ENCODE measurements around the gene NACC2. TPM values are rescaled to one million over a fixed set of nuclear protein-coding genes. Genes with fewer than 3 reads are reported as not detected.
A peak's percentile ranks its signal among the peaks of the same experiment; 100 is the strongest.

NACC2 gene
- total and polyA plus RNA-seq, 2 donors (not counting 1 experiment from before 2014, with no cell fraction given), result 0.34 to 1.9 TPM

GRCh38 chr9:135959814-135960213, 135.3 kb downstream of the NACC2 start:
- peak overlapping the region; percentile 88 for H3K4me3 Mint-ChIP-seq
- POLR2A ChIA-PET, result no interaction called here
- WGBS (ENCODE audit: insufficient coverage), result 93% methylated on average over 6 of the region's 9 CpGs
- Histone ChIP-seq H3K4me3 (ENCODE audit: control extremely low read depth in 1 of 5, extremely low read depth in 1 of 5, insufficient read depth in 1 of 5, low read depth in 2 of 5, low read length in 4 of 5) (peak overlapping the region in 3 of 5 experiments; percentile 61 to 88 (median 81)), H3K27ac (ENCODE audit: low read length in 2 of 2) (no peak overlapping the region), H3K79me2 (ENCODE audit: control insufficient read depth, insufficient read depth, low read length) (peaks cover 38% of the 10 kb centered on the region), H3K4me2 (replicated peaks; ENCODE audit: low read depth, low read length, poor library complexity, severe bottlenecking) (peak overlapping the region; percentile 96), H3K9me3 (ENCODE audit: control extremely low read depth in 1 of 3, control insufficient read depth in 2 of 3, insufficient read depth in 1 of 3, low read length in 2 of 3) (peaks cover 0 to 7% (median 0%) of the 10 kb centered on the region in 3 donors), H3K27me3 (replicated peaks in 1 of 4; ENCODE audit: control extremely low read depth in 1 of 4, control insufficient read depth in 3 of 4, insufficient read depth in 4 of 4, low read length in 3 of 4) (peaks cover 0 to 13% (median 0%) of the 10 kb centered on the region in 4 experiments), H3K9ac (ENCODE audit: low read length) (peak overlapping the region; percentile 87), H2AFZ (ENCODE audit: insufficient read depth, low read depth, low read length, poor library complexity, severe bottlenecking) (peak overlapping the region; percentile 84), H4K20me1 (ENCODE audit: control insufficient read depth, insufficient read depth, low read length, poor library complexity, severe bottlenecking) (peaks cover 26% of the 10 kb centered on the region), H3K36me3 (replicated peaks in 1 of 2; ENCODE audit: control extremely low read depth in 1 of 2, control insufficient read depth in 1 of 2, extremely low read depth in 1 of 2, insufficient read depth in 2 of 2, low read length in 1 of 2) (no peaks in the 10 kb centered on the region), H3K4me1 (ENCODE audit: control insufficient read depth in 2 of 2, insufficient read depth in 2 of 2, low read length in 2 of 2) (peaks cover 11 to 18% of the 10 kb centered on the region in 2 donors)
- peaks cover 24% of the 10 kb centered on the region for H3K4me1 Mint-ChIP-seq
- DNase-seq, result no peak
- H3K27ac Mint-ChIP-seq, result peak overlapping the region; percentile 83
- intact Hi-C loops (cut with micrococcal nuclease), result loop anchor here (10.0 kb wide), 1 partner anchor 285 kb away; the partner anchor contains the start of gene QSOX2
- peaks cover 16% of the 10 kb centered on the region for H3K27me3 Mint-ChIP-seq
- ATAC-seq (ENCODE audit: low read depth), result no peak
- H3K9me3 Mint-ChIP-seq (ENCODE audit: insufficient read depth), result no peaks in the 10 kb centered on the region
- CTCF ChIA-PET, result interaction anchor here (0.6 to 1.7 kb wide), 4 partner anchors 43 to 169 kb away, joined by 3 to 7 read pairs (median 5); no protein-coding TSS in a partner anchor
- TF ChIP-seq EZH2 (IDR thresholded peaks at IDR 0.05; ENCODE audit: borderline replicate concordance, insufficient read depth, low read depth, low read length, poor library complexity, severe bottlenecking) (no peak), CTCF (IDR thresholded peaks at IDR 0.05) (no peak)

GRCh38 chr9:135958485-135958884, 136.6 kb downstream of the NACC2 start:
- H3K4me1 Mint-ChIP-seq, result peaks cover 24% of the 10 kb centered on the region
- Histone ChIP-seq H3K27ac (ENCODE audit: low read length in 2 of 2) (no peak overlapping the region), H3K36me3 (replicated peaks in 1 of 2; ENCODE audit: control extremely low read depth in 1 of 2, control insufficient read depth in 1 of 2, extremely low read depth in 1 of 2, insufficient read depth in 2 of 2, low read length in 1 of 2) (peaks cover 0 to 5% of the 10 kb centered on the region in 2 experiments), H3K27me3 (replicated peaks in 1 of 4; ENCODE audit: control extremely low read depth in 1 of 4, control insufficient read depth in 3 of 4, insufficient read depth in 4 of 4, low read length in 3 of 4) (no peaks in the 10 kb centered on the region), H4K20me1 (ENCODE audit: control insufficient read depth, insufficient read depth, low read length, poor library complexity, severe bottlenecking) (peaks cover 26% of the 10 kb centered on the region), H3K4me2 (replicated peaks; ENCODE audit: low read depth, low read length, poor library complexity, severe bottlenecking) (no peak overlapping the region), H3K4me1 (ENCODE audit: control insufficient read depth in 2 of 2, insufficient read depth in 2 of 2, low read length in 2 of 2) (peaks cover 11 to 18% of the 10 kb centered on the region in 2 donors), H3K4me3 (ENCODE audit: control extremely low read depth in 1 of 5, extremely low read depth in 1 of 5, insufficient read depth in 1 of 5, low read depth in 2 of 5, low read length in 4 of 5) (no peak overlapping the region), H3K9me3 (ENCODE audit: control extremely low read depth in 1 of 3, control insufficient read depth in 2 of 3, insufficient read depth in 1 of 3, low read length in 2 of 3) (peaks cover 0 to 4% (median 0%) of the 10 kb centered on the region in 3 donors), H3K9ac (ENCODE audit: low read length) (no peak overlapping the region), H2AFZ (ENCODE audit: insufficient read depth, low read depth, low read length, poor library complexity, severe bottlenecking) (no peak overlapping the region), H3K79me2 (ENCODE audit: control insufficient read depth, insufficient read depth, low read length) (peaks cover 38% of the 10 kb centered on the region)
- DNase-seq (no peak), ATAC-seq (ENCODE audit: low read depth) (no peak)
- ChIA-PET POLR2A (no interaction called here), CTCF (interaction anchor here (1.3 kb wide), 1 partner anchor 11 kb away, joined by 3 read pairs; no protein-coding TSS in a partner anchor)
- TF ChIP-seq EZH2 (IDR thresholded peaks at IDR 0.05; ENCODE audit: borderline replicate concordance, insufficient read depth, low read depth, low read length, poor library complexity, severe bottlenecking) (no peak), CTCF (IDR thresholded peaks at IDR 0.05) (no peak)
- intact Hi-C loops (cut with micrococcal nuclease), result no loop called here
- 20% methylated on average over 1 of the region's 12 CpGs for WGBS (ENCODE audit: insufficient coverage)
- H3K27ac Mint-ChIP-seq, result no peak overlapping the region
- peaks cover 9% of the 10 kb centered on the region for H3K27me3 Mint-ChIP-seq
- H3K9me3 Mint-ChIP-seq (ENCODE audit: insufficient read depth), result no peaks in the 10 kb centered on the region
- H3K4me3 Mint-ChIP-seq, result no peak overlapping the region
